Nucleus accumbens (tissue), 56 donors: ENCODE measurements around the gene FGFR4.
A peak's percentile ranks its signal among the peaks of the same experiment; 100 is the strongest.
"Not testable (repeated sequence)": the region's sequence is repeated elsewhere in the genome, so short reads cannot be mapped to it uniquely, and the experiment has no call there.

Experiments used
- DNase-seq, 56 donors: peaks; one replicate each; lab custom pipeline; 2025; lab: John Stamatoyannopoulos, UW

The FGFR4 gene

GRCh38 chr5:177086654-177087397, at the start of gene FGFR4:
FGFR4 (plus strand) TSS chr5:177086915; CDS start chr5:177089603, 2,688 bp downstream.
- peak in 5 of 56 donors; percentile 6 to 60 (median 35) for DNase-seq

GRCh38 chr5:177036921-177037320, 49.8 kb upstream of the FGFR4 start:
- no peak for DNase-seq

- DNase-seq = no peak
Observed at GRCh38 chr5:177040814-177041420, 45.8 kb upstream of the FGFR4 start.

- DNase-seq = no peak
Observed at GRCh38 chr5:177041936-177042335, 44.8 kb upstream of the FGFR4 start.

GRCh38 chr5:177043114-177043513, 43.6 kb upstream of the FGFR4 start:
- DNase-seq = no peak

GRCh38 chr5:177043958-177044357, 42.8 kb upstream of the FGFR4 start:
- no peak for DNase-seq

- DNase-seq = no peak
Observed at GRCh38 chr5:177044641-177045040, 42.1 kb upstream of the FGFR4 start.

- DNase-seq = no peak
Observed at GRCh38 chr5:177045631-177046030, 41.1 kb upstream of the FGFR4 start.

GRCh38 chr5:177048531-177048930, 38.2 kb upstream of the FGFR4 start:
- DNase-seq = not testable (repeated sequence)

GRCh38 chr5:177049285-177049684, 37.4 kb upstream of the FGFR4 start:
- DNase-seq = no peak

GRCh38 chr5:177064500-177065277, 22.0 kb upstream of the FGFR4 start:
- DNase-seq = no peak

- no peak for DNase-seq
Observed at GRCh38 chr5:177065491-177065890, 21.2 kb upstream of the FGFR4 start.

- no peak for DNase-seq
Observed at GRCh38 chr5:177066224-177066623, 20.5 kb upstream of the FGFR4 start.

- no peak for DNase-seq
Observed at GRCh38 chr5:177067503-177067902, 19.2 kb upstream of the FGFR4 start.

GRCh38 chr5:177070536-177071191, 16.1 kb upstream of the FGFR4 start:
- DNase-seq = no peak

GRCh38 chr5:177071666-177072385, 14.9 kb upstream of the FGFR4 start:
- peak in 42 of 56 donors; percentile 5 to 85 (median 34) for DNase-seq

GRCh38 chr5:177077335-177077734, 9.4 kb upstream of the FGFR4 start:
- no peak for DNase-seq

GRCh38 chr5:177079606-177080005, 7.1 kb upstream of the FGFR4 start:
- no peak for DNase-seq

GRCh38 chr5:177080265-177080664, 6.5 kb upstream of the FGFR4 start:
- DNase-seq = no peak

- peak in 1 of 56 donors; percentile 11 for DNase-seq
Observed at GRCh38 chr5:177081859-177082258, 4.9 kb upstream of the FGFR4 start.
